Muscle of leg (tissue), 11 donors: ENCODE measurements around the gene AHCYL1. TPM values are rescaled to one million over a fixed set of nuclear protein-coding genes. Genes with fewer than 3 reads are reported as not detected.

Experiments used
- DNase-seq: peaks from one replicate; pipeline ENCODE4 v3.0.0; 2013
- H3K27ac ChIP-seq: one replicate; pipeline ENCODE4 v1.5.1; 2013; ENCODE audit warnings: mild to moderate bottlenecking, low read length, control low read depth
- H3K27me3 ChIP-seq: one replicate; pipeline ENCODE4 v1.6.1; 2013; ENCODE audit warnings: low read length; ENCODE audit not compliant: control insufficient read depth, insufficient read depth
- H3K36me3 ChIP-seq: one replicate; pipeline ENCODE4 v1.6.1; 2013; ENCODE audit warnings: low read length; ENCODE audit not compliant: control insufficient read depth, insufficient read depth
- H3K4me1 ChIP-seq: one replicate; pipeline ENCODE4 v1.6.1; 2013; ENCODE audit warnings: low read length; ENCODE audit not compliant: control insufficient read depth, insufficient read depth
- H3K4me3 ChIP-seq: one replicate; pipeline ENCODE4 v1.5.1; 2013; ENCODE audit warnings: low read length, control low read depth
- H3K9me3 ChIP-seq: replicated peaks from 2 replicates; pipeline ENCODE4 v1.6.1; 2013; ENCODE audit warnings: low read depth, low read length; ENCODE audit not compliant: control insufficient read depth
- WGBS: methylation state at CpG from one replicate; pipeline ENCODE4 v1.1.5; 2013; ENCODE audit warnings: missing lambda C conversion rate; ENCODE audit not compliant: insufficient coverage; 5-methylcytosine and 5-hydroxymethylcytosine counted together
- polyA plus RNA-seq, 8 donors: library from polyadenylated mRNA; unstranded; fragments of 120-200 nt; gene quantifications; one replicate each; pipeline versions ENCODE4 v1.2.1 to v1.2.3, GENCODE V29; 2013; ENCODE audit warnings: inconsistent platforms in 1 of 8, low replicate concordance in 1 of 8; ENCODE audit not compliant: insufficient read length in 8 of 8, insufficient read depth in 1 of 8
- total RNA-seq: library from RNA; stranded (reverse); fragments of 120-200 nt; gene quantifications from one replicate; pipeline ENCODE4 v1.2.4, GENCODE V29; 2013

The AHCYL1 gene
- total and polyA plus RNA-seq, 9 donors: 20.6 to 50.9 (median 40.4) TPM

DNA sequence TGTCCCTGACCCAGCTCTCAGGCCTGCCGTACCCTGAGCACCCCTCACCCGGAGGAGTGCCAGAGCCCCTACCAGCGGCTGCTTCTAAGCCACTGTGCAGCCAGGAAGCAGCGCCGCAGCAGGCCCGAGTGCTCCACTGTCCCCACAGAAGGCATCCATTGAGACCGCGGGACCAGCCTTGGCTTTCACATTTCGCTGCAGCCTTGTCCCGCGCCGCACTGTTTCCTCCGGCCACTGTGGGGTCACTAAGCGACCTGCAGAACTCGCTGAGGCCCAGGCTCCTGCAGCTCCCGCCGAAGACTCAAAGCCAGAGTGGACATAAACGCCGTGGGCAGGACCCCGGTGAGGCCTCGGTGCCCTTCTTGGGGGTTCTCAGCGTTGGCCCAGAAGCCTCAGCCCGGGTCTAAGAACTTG is 82.9 kb downstream of the AHCYL1 start:
- Histone ChIP-seq H3K27ac (no peak overlapping the region), H3K4me3 (no peak overlapping the region), H3K9me3 (no peaks in the 10 kb centered on the region), H3K36me3 (peaks cover 2% of the 10 kb centered on the region), H3K27me3 (peaks cover 75% of the 10 kb centered on the region), H3K4me1 (peaks cover 25% of the 10 kb centered on the region)
- no peak for DNase-seq
- 44% methylated on average over 23 of the region's 23 CpGs for WGBS

DNA sequence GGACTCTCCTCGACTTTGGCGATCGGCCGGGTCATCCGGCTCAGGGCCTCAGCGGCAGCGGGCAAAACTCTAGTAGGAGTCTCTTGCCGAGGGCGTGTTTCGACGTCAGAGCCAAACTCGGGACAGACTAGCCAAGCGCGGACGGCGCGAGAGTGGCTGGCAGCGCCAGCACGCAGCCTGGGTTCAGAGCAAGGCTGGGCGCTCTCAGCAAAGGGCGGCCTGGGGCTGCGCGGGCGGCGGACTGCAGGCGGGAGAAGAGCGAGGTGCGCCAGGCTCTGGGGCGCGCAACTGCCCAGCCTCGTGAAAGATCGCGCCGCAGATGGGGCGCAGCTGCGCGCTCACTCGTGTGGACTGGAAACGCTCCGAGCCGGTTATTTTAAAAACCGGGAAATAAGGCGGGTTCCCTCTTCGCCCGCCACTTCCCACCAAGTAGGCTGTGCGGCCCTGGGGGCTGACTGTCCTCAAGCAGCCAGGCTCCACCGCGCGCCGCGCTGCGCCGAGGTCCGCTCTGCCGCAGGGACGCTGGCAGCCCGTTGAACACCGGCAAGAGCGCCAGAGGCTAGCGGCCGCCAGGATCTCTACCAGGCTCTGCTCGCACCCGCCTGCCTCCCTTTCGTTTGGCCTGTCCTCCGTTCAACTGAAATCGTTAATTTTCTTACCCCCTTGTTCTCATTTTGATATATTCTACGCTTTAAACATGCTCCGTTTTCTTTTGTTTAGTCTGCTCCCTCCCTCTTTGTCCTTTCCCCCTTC is 83.5 kb downstream of the AHCYL1 start:
- Histone ChIP-seq H3K27me3 (peaks cover 80% of the 10 kb centered on the region), H3K36me3 (peaks cover 2% of the 10 kb centered on the region), H3K4me1 (peaks cover 24% of the 10 kb centered on the region), H3K4me3 (no peak overlapping the region), H3K9me3 (no peaks in the 10 kb centered on the region), H3K27ac (no peak overlapping the region)
- 8% methylated on average over 68 of the region's 68 CpGs for WGBS
- DNase-seq: no peak

DNA sequence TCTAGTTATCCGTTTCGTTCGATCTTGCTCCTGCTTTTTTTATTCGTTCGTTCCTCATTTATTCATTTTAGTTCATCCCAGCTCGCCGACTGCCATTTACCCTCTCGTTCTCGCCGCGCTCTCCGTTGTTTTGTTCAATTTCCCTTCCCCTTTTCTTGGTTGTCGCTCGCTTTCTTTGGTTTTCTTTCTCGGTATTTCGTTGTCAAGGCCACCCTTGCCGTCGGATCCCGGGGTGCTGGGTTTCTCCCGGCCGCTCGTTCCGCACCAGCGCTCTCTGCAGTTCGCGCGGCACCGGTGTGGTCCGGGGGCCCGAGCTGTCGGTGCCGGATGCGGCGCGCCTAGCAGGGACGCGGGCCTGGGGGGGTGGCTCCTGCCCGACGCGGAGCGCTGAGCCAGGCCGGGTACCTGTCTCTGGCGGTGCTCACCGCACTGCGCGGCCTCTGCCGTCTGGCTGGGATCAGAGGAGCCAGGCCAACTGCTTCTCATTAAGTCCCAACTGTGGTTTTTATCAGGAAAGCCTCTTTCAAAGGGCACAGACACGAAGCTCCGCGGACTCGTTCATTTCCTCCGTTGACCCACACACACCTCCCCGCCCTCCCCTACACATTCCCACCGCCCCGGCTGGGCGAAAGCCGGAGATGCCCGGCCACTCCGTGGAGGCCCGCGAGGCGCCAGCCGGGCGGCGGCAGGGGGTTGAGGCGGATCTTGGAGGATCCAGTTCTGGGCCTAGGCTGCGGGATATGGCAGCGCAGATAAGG is 84.3 kb downstream of the AHCYL1 start:
- 3% methylated on average over 62 of the region's 68 CpGs for WGBS

DNA sequence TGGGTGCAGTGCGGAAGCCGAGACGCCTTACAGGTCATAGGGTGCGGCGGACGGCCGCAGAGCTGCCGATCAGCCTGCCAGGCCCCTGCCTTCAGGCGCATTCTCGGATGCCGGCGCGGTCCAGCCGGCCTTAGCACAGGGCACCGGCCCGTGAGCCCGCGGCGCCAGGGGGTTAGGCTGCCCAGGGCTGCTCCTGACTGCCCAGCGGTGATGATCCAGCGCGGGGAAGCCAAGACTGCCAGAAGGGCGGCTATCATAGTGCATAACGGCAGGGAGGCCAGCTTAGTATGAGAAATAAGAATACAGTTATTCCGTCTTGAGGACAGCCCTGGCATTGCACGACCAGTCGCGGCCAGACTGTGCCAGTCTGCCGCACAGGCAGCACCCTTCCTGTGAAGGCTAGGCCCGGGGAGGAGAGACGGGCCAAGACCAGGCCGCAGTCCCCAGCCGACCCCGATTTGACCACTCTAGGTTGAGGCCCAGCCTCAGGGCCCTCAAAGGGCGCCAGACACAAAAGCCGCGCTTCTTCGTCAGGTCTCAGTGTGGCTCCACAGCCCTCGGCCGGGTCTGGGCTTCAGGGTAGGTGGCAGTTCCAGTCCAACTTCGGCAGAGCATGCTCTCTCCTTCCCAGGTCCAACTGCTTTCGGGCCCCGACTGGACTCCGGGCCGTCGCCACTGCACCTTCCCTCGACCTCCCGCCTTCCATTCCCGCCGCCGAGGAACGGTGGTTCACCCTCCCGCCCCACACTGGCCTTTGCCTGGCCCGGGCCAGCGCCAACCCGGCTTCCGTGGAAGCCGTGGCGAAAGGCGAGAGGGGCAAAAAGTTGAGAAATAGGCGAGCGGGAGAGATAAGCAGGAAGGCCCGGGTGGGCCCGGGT is 85.1 kb downstream of the AHCYL1 start:
- Histone ChIP-seq H3K4me3 (no peak overlapping the region), H3K36me3 (no peaks in the 10 kb centered on the region), H3K27me3 (peaks cover 82% of the 10 kb centered on the region), H3K27ac (no peak overlapping the region), H3K4me1 (peaks cover 21% of the 10 kb centered on the region), H3K9me3 (no peaks in the 10 kb centered on the region)
- DNase-seq: no peak
- WGBS: 29% methylated on average over 53 of the region's 64 CpGs

More for the DNA sequence above, 84.3 kb downstream of the AHCYL1 start:
- Histone ChIP-seq H3K4me3 (no peak overlapping the region), H3K4me1 (peaks cover 21% of the 10 kb centered on the region), H3K27ac (no peak overlapping the region), H3K36me3 (peaks cover under 1% of the 10 kb centered on the region), H3K27me3 (peaks cover 84% of the 10 kb centered on the region), H3K9me3 (no peaks in the 10 kb centered on the region)
- no peak for DNase-seq

DNA sequence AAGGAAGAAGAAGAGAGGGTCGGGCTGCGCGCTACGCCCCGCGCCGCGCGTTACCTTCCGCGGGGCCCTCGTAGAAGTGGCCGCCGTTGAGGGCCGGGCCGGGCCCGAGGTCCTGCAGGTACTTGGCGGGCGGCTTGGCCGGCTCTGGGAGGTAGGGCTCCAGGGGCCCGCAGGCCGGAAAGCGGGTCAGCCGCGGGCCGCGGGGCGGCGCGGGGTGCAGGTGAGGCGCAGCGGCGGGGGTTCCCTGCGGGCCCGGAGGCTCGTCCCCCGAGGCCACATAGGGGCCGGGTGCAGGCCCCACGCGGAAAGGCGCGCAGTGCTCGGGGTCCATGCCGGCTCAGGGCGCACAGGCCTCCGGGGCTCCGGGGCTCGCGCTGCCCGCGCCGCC is 85.7 kb downstream of the AHCYL1 start:
- WGBS: 2% methylated on average over 47 of the region's 52 CpGs
- DNase-seq: no peak

DNA sequence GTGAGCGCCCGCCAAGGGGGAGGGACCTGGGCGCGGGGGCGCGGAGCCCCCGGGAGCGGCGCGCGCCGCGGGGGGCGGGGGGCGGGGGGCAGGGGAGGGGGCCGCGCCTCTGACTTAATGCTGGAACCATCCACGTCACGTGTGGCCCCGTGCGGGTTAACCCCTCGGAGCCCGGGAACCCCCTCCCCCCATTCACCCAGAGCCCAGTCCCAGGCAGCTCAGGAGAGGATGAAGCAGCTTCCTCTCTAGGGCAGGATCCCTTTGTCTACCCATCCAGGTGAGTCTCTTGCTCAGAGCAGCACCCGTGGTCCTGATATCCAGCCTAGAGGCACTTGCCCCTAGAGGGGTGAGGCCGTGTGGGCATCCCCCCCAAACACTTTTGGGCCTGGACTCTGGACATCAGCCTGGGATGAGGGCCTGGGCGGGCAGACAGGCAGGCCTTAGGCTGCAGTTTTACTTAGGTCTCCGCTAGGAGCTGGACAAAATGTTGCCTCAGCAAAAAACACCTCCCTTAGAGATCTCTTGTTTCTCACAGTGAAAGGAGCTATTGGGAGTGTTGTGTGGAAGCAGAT is 86.2 kb downstream of the AHCYL1 start, which contains the start of gene ALX3:
ALX3 (minus strand) TSS at position 2 of the 572 bp plus-strand sequence. CDS start 60 bp downstream, outside the sequence.
- WGBS: 11% methylated on average over 7 of the region's 27 CpGs

More for the DNA sequence above, 85.7 kb downstream of the AHCYL1 start:
- Histone ChIP-seq H3K4me3 (no peak overlapping the region), H3K4me1 (peaks cover 21% of the 10 kb centered on the region), H3K27me3 (peaks cover 79% of the 10 kb centered on the region), H3K36me3 (no peaks in the 10 kb centered on the region), H3K9me3 (no peaks in the 10 kb centered on the region), H3K27ac (no peak overlapping the region)

More for the DNA sequence above, 86.2 kb downstream of the AHCYL1 start, which contains the start of gene ALX3:
- peaks cover 21% of the 10 kb centered on the region for H3K4me1 ChIP-seq
- no peaks in the 10 kb centered on the region for H3K36me3 ChIP-seq
- H3K9me3 ChIP-seq: no peaks in the 10 kb centered on the region
- DNase-seq: no peak
- no peak within 1 kb of the TSS for H3K27ac ChIP-seq
- peaks cover 77% of the 10 kb centered on the region for H3K27me3 ChIP-seq
- no peak within 1 kb of the TSS for H3K4me3 ChIP-seq

Other genes with a start within 250 kb of the AHCYL1 start
- gene GSTM3, start 243.7 kb upstream of the AHCYL1 start, total RNA-seq: 51.3 TPM
- 10 to 100 TPM; 29.2 to 62.0 (median 48.9) TPM for gene GSTM3, start 243.7 kb upstream of the AHCYL1 start, polyA plus RNA-seq
- gene EPS8L3, start 220.8 kb upstream of the AHCYL1 start, total RNA-seq: not detected
- gene EPS8L3, start 220.8 kb upstream of the AHCYL1 start, polyA plus RNA-seq: 1 to 10 TPM in 2 of 8 donors, under 1 TPM in 1, not detected in 5; 0.12 to 7.4 (median 2.4) TPM
- 6.3 TPM for gene CSF1, start 73.9 kb upstream of the AHCYL1 start, total RNA-seq
- gene CSF1, start 73.9 kb upstream of the AHCYL1 start, polyA plus RNA-seq: 10 to 100 TPM in 4 of 8 donors, 1 to 10 TPM in 4; 8.6 to 14.1 (median 9.8) TPM
- 33.6 TPM for gene STRIP1, start 49.9 kb downstream of the AHCYL1 start, total RNA-seq
- 10 to 100 TPM; 26.5 to 33.4 (median 29.3) TPM for gene STRIP1, start 49.9 kb downstream of the AHCYL1 start, polyA plus RNA-seq
- gene ALX3, start 85.9 kb downstream of the AHCYL1 start, total RNA-seq: not detected
- not detected for gene ALX3, start 85.9 kb downstream of the AHCYL1 start, polyA plus RNA-seq
- gene UBL4B, start 127.7 kb downstream of the AHCYL1 start, total RNA-seq: not detected
- not detected for gene UBL4B, start 127.7 kb downstream of the AHCYL1 start, polyA plus RNA-seq
- gene SLC6A17, start 165.7 kb downstream of the AHCYL1 start, total RNA-seq: 0.04 TPM
- gene SLC6A17, start 165.7 kb downstream of the AHCYL1 start, polyA plus RNA-seq: under 1 TPM; 0.12 to 0.79 (median 0.30) TPM
- gene KCNC4, start 225.5 kb downstream of the AHCYL1 start, total RNA-seq: 2.7 TPM
- gene KCNC4, start 225.5 kb downstream of the AHCYL1 start, polyA plus RNA-seq: 1 to 10 TPM; 5.7 to 8.8 (median 7.9) TPM